Fibroblast of peridontal ligament (primary cell): ENCODE data around the gene TCAF1.
"Not testable (repeated sequence)": the region's sequence is repeated elsewhere in the genome, so short reads cannot be mapped to it uniquely, and the experiment has no call there.

Experiments
- DNase-seq: peaks from one replicate; pipeline ENCODE4 v3.0.0-alpha.2; 2010; ENCODE audit errors: extremely low read depth

TCAF1 gene

GRCh38 chr7:143905509-143905908 lies 3.5 kb upstream of the TCAF1 start:
- DNase-seq = no peak

DNA sequence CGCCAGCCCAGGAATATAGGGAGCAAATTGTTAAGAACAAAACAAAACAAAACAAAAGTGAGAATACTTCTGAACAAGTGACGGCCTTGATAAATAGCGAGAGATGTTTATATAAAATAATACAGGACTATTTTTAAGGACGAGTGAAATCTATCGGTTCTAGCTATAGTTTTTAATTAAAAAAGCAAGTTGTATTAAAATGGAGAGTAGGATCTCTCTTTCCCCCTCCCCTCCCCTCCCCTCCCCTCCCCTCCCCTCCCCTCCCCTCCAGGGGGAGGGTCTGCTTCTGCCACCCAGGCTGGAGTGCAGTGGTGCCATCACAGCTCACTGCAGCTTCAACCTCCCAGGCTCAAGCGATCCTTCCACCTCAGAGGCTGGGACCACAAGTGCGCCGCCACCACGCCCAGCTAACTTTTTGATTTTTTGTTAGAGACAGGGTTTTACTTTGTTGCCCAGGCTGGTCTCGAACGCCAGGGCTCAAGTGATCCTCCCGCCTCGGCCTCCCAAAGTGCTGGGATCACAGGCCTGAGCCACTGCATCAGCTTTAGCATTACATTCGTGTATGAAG lies 440 bp upstream of the TCAF1 start:
- DNase-seq = no peak

DNA sequence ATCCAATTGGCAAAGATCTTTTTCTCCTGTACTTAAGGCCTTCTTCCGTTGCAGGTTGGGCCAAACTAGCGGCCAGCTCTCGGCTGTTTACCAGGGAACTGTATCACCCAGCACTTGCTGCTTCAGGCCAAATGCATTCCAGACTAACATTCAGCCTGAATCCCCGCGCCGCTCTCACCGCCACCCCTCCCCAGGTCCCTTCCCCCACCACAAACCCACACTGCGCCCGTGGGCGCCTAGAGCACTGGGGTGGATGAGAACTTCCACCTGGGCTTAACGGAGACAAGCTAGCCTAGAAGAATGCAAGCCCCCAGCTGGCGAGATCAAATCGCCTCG lies 676 bp downstream of the TCAF1 start:
- peak; percentile 50 for DNase-seq

DNA sequence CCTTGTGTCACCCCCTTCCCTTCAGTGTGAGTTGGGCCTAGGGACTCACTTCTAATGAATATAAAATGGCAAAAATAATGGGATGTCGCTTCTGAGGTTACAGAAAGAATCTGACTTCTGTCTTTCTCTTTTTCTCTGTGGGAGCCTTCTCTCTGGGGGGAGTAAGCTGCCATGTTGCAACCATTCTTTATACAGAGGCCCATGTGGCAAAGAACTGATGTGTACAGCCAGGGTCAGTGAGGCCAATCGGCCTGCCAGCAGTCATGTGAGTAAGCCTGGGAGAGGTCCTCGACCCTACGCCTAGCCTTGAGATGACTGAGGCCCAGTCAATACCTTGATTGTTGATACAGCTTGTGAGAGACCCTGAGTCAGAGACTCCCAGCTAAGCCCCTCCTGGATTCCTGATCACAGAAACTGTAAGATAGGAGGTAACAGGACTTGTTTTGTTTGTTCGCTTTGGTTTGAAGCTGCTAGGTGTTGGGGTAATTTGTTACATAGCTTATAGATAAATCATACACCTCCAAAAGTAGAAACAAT lies 1.7 kb downstream of the TCAF1 start:
- no peak for DNase-seq

GRCh38 chr7:143898810-143899209 lies 3.2 kb downstream of the TCAF1 start:
- no peak for DNase-seq

DNA sequence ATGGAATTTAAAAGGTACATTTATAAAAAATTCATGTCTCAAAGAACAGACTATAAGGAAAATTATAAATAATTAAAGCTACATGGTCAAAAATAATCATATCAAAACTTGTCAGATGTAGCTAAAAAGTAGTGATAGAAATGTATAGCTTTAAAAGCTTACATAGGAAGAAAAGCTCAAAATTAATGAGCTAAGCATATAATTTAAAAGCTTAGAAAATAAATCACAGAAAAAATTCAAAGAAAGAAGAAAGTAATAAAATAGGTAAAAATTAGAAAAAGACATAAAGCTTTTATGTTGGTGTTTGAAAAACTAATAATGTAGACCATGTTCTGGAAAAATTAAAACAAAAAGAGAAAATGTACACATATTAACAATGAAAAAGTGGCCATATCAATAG lies 5.3 kb downstream of the TCAF1 start:
- no peak for DNase-seq

DNA sequence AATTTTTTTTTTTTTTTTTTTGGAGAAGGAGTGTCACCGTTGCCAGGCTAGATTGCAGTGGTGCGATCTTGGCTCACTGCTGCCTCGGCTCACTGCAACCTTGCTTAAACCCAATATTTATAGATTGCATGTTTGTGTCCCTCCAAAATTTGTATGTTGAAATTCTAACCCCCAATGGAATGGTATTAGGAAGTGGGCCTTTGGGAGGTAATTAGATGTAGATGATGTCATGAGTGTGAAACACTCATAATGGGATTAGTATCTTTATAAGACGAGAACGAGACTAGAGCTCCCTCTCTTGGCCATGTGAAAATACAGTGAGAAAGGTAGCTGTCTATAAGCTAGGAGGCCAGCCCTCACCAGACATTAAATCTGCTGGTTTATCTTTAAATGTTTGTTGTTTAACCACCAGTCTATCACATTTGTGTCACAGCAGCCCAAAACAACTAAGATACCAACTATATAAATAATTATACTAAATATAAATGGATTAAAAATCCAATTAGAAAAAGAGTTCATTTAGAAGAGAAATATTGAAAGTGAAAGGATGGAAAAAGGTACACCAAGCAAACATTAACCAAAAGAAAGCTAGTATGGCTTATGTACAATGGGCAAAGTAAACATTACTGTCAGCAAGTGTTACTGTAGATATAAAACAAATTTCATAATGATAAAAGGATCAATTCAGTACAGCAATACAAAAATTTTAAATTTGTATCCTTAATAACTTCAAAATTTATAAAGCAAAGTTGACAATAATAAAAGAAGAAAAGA lies 9.3 kb downstream of the TCAF1 start:
- DNase-seq = no peak

DNA sequence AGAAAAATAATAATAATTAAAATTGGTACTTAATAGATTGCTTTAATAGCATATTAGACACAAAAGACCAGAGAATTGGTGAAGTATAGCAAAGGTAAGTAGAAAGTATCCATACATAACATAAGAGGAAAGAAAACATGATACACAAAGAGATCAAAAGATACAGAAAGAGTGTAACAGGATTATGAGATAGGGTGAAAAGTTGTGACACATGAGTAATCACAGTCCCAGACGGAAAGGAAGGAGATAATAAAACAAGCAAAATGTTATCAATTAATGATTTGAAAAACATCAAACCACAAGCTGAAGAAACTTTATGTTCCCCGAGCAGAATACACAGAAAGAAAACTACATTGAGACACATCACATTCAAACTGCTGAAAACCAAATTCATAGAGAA lies 10.5 kb downstream of the TCAF1 start:
- DNase-seq = no peak

GRCh38 chr7:143890558-143890957 lies 11.4 kb downstream of the TCAF1 start:
- no peak for DNase-seq

DNA sequence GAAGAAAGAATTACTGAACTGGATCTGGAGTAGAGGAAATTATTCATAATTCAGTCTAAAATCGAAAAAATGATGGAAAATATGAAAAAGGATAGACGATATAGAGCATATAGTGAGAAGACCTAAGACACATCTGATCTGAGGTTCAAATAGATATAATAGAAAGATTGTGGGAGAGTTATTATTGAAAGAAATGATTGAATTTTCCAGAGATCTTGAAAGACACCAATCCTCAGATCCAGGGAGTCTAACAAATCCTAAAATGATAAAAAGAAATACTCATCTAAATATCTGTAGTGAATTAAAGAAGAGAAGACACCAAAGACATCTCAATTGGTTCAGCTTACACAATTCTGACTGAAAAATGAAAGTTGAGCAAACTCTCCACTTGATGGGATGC lies 12.9 kb downstream of the TCAF1 start:
- DNase-seq = no peak

DNA sequence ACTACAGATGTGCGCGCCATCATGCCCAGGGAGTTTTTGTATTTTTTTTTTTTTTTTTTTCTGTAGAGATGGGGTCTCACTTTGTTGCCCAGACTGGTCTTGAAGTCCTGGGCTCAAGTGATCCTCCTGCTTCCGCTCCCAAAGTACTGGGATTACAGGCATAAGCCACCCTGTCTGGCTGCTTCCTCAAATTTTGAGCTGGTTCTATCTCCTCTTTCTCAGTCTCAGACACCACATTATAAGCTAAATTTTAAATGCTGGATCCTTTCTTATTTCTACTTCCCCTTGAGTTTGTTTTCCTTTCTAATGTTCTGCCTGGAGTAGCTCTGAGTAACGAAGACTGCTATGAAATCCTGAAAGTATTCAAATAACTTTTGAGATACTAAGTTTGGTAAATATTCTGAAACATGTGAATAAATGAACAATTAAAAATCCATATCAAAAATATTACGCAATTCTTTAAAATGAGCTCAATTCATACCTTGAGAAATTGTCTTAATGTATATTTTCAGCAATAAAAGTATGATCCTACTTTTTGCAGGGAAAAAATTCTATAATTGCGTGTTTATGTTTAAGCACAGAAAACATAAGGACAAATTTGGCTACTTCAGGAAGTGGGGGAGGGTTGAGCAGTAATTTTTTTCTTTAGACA lies 15.0 kb downstream of the TCAF1 start:
- no peak for DNase-seq

- DNase-seq = no peak
These were observed 16.0 kb downstream of the TCAF1 start for GRCh38 chr7:143885951-143886350.

- DNase-seq = peak; percentile 72
These were observed 16.9 kb downstream of the TCAF1 start for GRCh38 chr7:143884969-143885559.

GRCh38 chr7:143884241-143884968 lies 17.6 kb downstream of the TCAF1 start:
- peak; percentile 9 for DNase-seq

DNA sequence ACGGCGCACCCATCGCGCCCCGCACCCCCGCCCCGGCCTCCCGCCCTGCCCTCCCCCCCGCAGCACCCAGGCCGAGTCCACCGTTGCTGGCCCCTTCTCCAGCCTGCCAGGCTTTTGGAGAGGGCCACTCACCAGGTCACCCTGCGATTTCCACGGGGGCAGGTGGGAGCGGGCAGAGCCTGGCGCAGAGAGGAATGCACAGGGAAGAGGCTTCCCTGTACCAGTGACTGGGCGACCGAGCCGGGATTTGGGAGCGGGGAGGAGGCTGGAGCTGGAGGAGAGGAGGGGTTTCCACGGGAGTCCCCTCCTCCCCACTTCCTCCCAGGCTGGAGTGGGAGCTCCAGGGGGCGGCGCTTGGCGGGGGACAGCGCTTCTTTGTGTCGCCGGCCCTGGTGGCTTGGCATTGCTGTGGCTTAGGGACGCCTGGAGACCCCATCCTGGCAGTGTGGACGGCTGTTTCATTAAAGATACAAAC lies 19.3 kb downstream of the TCAF1 start:
- peak; percentile 55 for DNase-seq

- peak; percentile 60 for DNase-seq
These were observed 19.9 kb downstream of the TCAF1 start for GRCh38 chr7:143882020-143882603.

DNA sequence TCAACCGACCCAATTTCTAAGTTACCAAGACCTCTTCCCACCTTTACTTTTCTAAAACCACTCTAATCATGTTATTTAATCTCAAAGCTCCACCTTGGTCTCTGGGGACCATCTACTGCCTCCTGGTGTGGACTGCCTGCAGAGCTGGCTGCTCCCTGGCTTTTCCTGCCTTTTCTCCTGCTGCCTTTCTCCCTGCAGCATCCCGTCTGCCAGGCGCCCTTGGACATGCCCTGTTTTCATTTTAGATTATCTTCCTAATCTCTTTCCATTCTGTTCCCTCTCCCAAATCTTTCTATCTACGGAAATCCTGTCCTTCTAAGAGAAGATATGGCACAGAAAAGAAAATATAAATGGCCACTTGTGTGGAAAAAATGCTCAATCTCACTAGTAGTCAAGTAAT lies 23.1 kb downstream of the TCAF1 start:
- no peak for DNase-seq

GRCh38 chr7:143877098-143877497 lies 24.9 kb downstream of the TCAF1 start:
- DNase-seq = no peak

GRCh38 chr7:143876218-143876617 lies 25.8 kb downstream of the TCAF1 start:
- DNase-seq = no peak

GRCh38 chr7:143873242-143873641 lies 28.7 kb downstream of the TCAF1 start:
- DNase-seq = not testable (repeated sequence)

GRCh38 chr7:143871534-143871933 lies 30.4 kb downstream of the TCAF1 start:
- DNase-seq = not testable (repeated sequence)
